Psoas muscle (tissue), 8 donors: ENCODE results near the gene MPP3. TPM values are rescaled to one million over a fixed set of nuclear protein-coding genes. Genes with fewer than 3 reads are reported as not detected.

Source experiments
- ATAC-seq, 4 donors: fragments of 200-7000 bp; cut with Tn5 transposase; one replicate each; pipeline ENCODE4 v1.9.1; 2020; ENCODE audit warnings: moderate library complexity in 3 of 4, mild to moderate bottlenecking in 2 of 4
- DNase-seq, 2 donors: peaks; one replicate each; pipeline ENCODE4 v3.0.0-alpha.2; 2020
- H3K27ac ChIP-seq: fragments of 200-600 bp; one replicate; pipeline ENCODE4 v1.8.0; 2022
- H3K27me3 ChIP-seq, 3 donors: fragments of 200-600 bp in 1 of 3; one replicate each; pipeline versions ENCODE4 v1.6.1 to v1.8.0; 2013 to 2022; ENCODE audit warnings: low read length in 2 of 3, mild to moderate bottlenecking in 2 of 3, moderate library complexity in 1 of 3; ENCODE audit not compliant: insufficient read depth in 3 of 3
- H3K36me3 ChIP-seq, 2 donors: fragments of 200-600 bp in 1 of 2; one replicate each; pipeline versions ENCODE4 v1.6.1 to v1.8.0; 2013 to 2022; ENCODE audit warnings: low read depth in 1 of 2, mild to moderate bottlenecking in 1 of 2, moderate library complexity in 1 of 2; ENCODE audit not compliant: insufficient read depth in 1 of 2
- H3K4me1 ChIP-seq: fragments of 200-600 bp; one replicate; pipeline ENCODE4 v1.8.0; 2022
- H3K4me3 ChIP-seq: fragments of 200-600 bp; one replicate; pipeline ENCODE4 v1.8.0; 2022; ENCODE audit warnings: mild to moderate bottlenecking
- H3K9me3 ChIP-seq: fragments of 200-600 bp; one replicate; pipeline ENCODE4 v1.8.0; 2022
- CTCF ChIP-seq: fragments of 200-600 bp; IDR thresholded peaks from one replicate; pipeline ENCODE4 v1.8.0; 2022; ENCODE audit warnings: antibody characterized with exemption
- WGBS, 3 donors: extraction: QIAGEN DNeasy Blood & Tissue Kit; methylation state at CpG; one replicate each; pipeline versions ENCODE4 v1.1.6 to v1.1.7; 2013; 5-methylcytosine and 5-hydroxymethylcytosine counted together
- intact Hi-C, 2 donors: fragments of 100-400 bp; cut with DNase I; formaldehyde crosslinking; loops; one replicate each; pipeline versions ENCODE4 v1.11.0 to v1.14.2; 2022
- polyA plus RNA-seq, 3 donors: library from polyadenylated mRNA; stranded (reverse); fragments of 200-250 nt; gene quantifications; one replicate each; pipeline ENCODE4 v1.2.3, GENCODE V29; 2013
- total RNA-seq, 4 donors: library from RNA; stranded (reverse); fragmentation: NEBNext Ultra II Directional in 2 of 4; extraction: Animal tissue kit (Norgen Biotek cat#: 25700) in 2 of 4; gene quantifications; one replicate each; pipeline versions ENCODE4 v1.2.1 to v1.2.4, GENCODE V29; 2021 to 2023
- donor health status: healthy with polysubstance abuse.
- donor health status: DM: no; HTN: no; CAD: no; lungs with moderate emphysema.
- donor health status: Bipolar disorder and iron deficiency.
- donor health status: healthy.
- donor health status: DM: yes; HTN: yes; CAD: no.
- donor health status: DM: no; HTN: no; CAD: no.
- donor health status: DM: no; HTN: no; CAD: no.
- donor health status: DM: yes; HTN: yes; CAD: no.

MPP3 gene
- total and polyA plus RNA-seq, 7 donors = 1.0 to 2.0 (median 1.5) TPM

GRCh38 chr17:43791589-43791988 is 41.4 kb downstream of the MPP3 start:
- ATAC-seq = peak in 3 of 4 donors; percentile 67 to 75 (median 69)
- no peak overlapping the region for H3K27ac ChIP-seq
- WGBS, 3 donors = 7 to 15% (median 9%) methylated on average over 3 of the region's 3 CpGs
- H3K27me3 ChIP-seq = no peaks in the 10 kb centered on the region
- no peak for DNase-seq
- no peak overlapping the region for H3K4me3 ChIP-seq
- peaks cover 3% of the 10 kb centered on the region for H3K4me1 ChIP-seq
- intact Hi-C loops = no loop called here
- no peaks in the 10 kb centered on the region for H3K9me3 ChIP-seq
- H3K36me3 ChIP-seq = no peaks in the 10 kb centered on the region
- TF ChIP-seq CTCF = no peak

- 85 to 92% (median 92%) methylated on average over 14 of the region's 14 CpGs for WGBS, 3 donors
- Histone ChIP-seq H3K4me1 (peaks cover 3% of the 10 kb centered on the region), H3K4me3 (no peak overlapping the region), H3K36me3 (no peaks in the 10 kb centered on the region), H3K27me3 (no peaks in the 10 kb centered on the region), H3K9me3 (no peaks in the 10 kb centered on the region), H3K27ac (no peak overlapping the region)
- ATAC-seq (no peak), DNase-seq (no peak)
- intact Hi-C loops = no loop called here
- no peak for TF ChIP-seq CTCF
These were observed 42.5 kb downstream of the MPP3 start for GRCh38 chr17:43790311-43790940.

- no peak for TF ChIP-seq CTCF
- no peak overlapping the region for H3K27ac ChIP-seq
- H3K4me3 ChIP-seq = no peak overlapping the region
- H3K4me1 ChIP-seq = peaks cover 3% of the 10 kb centered on the region
- ATAC-seq (no peak), DNase-seq (no peak)
- intact Hi-C loops = no loop called here
- no peaks in the 10 kb centered on the region for H3K27me3 ChIP-seq
- no peaks in the 10 kb centered on the region for H3K36me3 ChIP-seq
- no peaks in the 10 kb centered on the region for H3K9me3 ChIP-seq
- 69 to 90% (median 89%) methylated on average over 1 of the region's 1 CpG for WGBS, 3 donors
These were observed 43.5 kb downstream of the MPP3 start for GRCh38 chr17:43789482-43789881.

GRCh38 chr17:43788540-43788939 is 44.4 kb downstream of the MPP3 start:
- Histone ChIP-seq H3K4me3 (no peak overlapping the region), H3K27me3 (no peaks in the 10 kb centered on the region), H3K27ac (no peak overlapping the region), H3K36me3 (no peaks in the 10 kb centered on the region), H3K9me3 (no peaks in the 10 kb centered on the region), H3K4me1 (peaks cover 3% of the 10 kb centered on the region)
- 81 to 88% (median 86%) methylated on average over 5 of the region's 5 CpGs for WGBS, 3 donors
- no peak for ATAC-seq
- DNase-seq = no peak
- TF ChIP-seq CTCF = no peak
- intact Hi-C loops = no loop called here

- peak overlapping the region; percentile 36 for H3K27ac ChIP-seq
- no peak for TF ChIP-seq CTCF
- DNase-seq = no peak
- WGBS, 3 donors = 49 to 62% (median 52%) methylated on average over 2 of the region's 2 CpGs
- H3K9me3 ChIP-seq = no peaks in the 10 kb centered on the region
- peaks cover 3% of the 10 kb centered on the region for H3K4me1 ChIP-seq
- peak; percentile 37 to 87 (median 73) for ATAC-seq
- H3K4me3 ChIP-seq = no peak overlapping the region
- H3K27me3 ChIP-seq = no peaks in the 10 kb centered on the region
- intact Hi-C loops = no loop called here
- H3K36me3 ChIP-seq = no peaks in the 10 kb centered on the region
These were observed 45.2 kb downstream of the MPP3 start for GRCh38 chr17:43787728-43788127.
